Motor neuron (in vitro differentiated cells): ENCODE results near the gene NDUFA3. TPM values are rescaled to one million over a fixed set of nuclear protein-coding genes. Genes with fewer than 3 reads are reported as not detected.

Experiments
- ATAC-seq, 8 experiments: fragments of 200-7000 bp; cut with Tn5 transposase; replicated peaks in 6 of 8; 2 replicates each; pipeline ENCODE4 v1.8.0; 2021; ENCODE audit warnings: mild to moderate bottlenecking in 8 of 8, moderate library complexity in 8 of 8
- H3K27ac ChIP-seq, 2 donors: fragments of 250-450 bp; sonication (Bioruptor Pico); 2 replicates each; pipeline ENCODE4 v1.9.0; 2021; ENCODE audit warnings: antibody characterized with exemption in 2 of 2, mild to moderate bottlenecking in 2 of 2, moderate library complexity in 1 of 2
- H3K4me1 ChIP-seq, 2 donors: fragments of 250-450 bp; sonication (Bioruptor Pico); replicated peaks in 1 of 2; 2 replicates each; pipeline ENCODE4 v1.6.1; 2021; ENCODE audit warnings: antibody characterized with exemption in 2 of 2, mild to moderate bottlenecking in 2 of 2, moderate library complexity in 1 of 2
- H3K4me3 ChIP-seq, 5 donors: fragments of 250-450 bp; sonication (Bioruptor Pico); 2 replicates each; pipeline ENCODE4 v1.9.0; 2021; ENCODE audit warnings: antibody characterized with exemption in 5 of 5, mild to moderate bottlenecking in 5 of 5, moderate library complexity in 4 of 5
- WGBS, 10 experiments: fragments of 450-650 bp; shearing (Covaris generic); methylation state at CpG; one replicate each; pipeline ENCODE4 v1.0.0; 2022; 5-methylcytosine and 5-hydroxymethylcytosine counted together
- in situ Hi-C, 9 experiments: fragments of 400-800 bp; cut with MboI; loops; one replicate each; pipeline ENCODE4 v1.15.0; 2021; ENCODE audit warnings: low sequenced_read_pairs in 9 of 9, low pct_unique_long_range_greater_than_20kb in 2 of 9; ENCODE audit not compliant: unreplicated experiment in 9 of 9
- total RNA-seq, 8 experiments: library from RNA; unstranded; fragments of 300-600 nt; gene quantifications; 2 replicates each; pipeline versions ENCODE4 v1.2.3 to v1.2.4, GENCODE V29; 2022

Gene NDUFA3
- total RNA-seq, 8 experiments from 2014 or later, result 188 to 271 (median 210) TPM

- WGBS, 10 experiments, result 0 to 80% (median 58%) methylated on average over 1 to 2 of the region's 2 CpGs; no CpG with 5 or more reads in 6 of the 10 experiments
- no peak overlapping the region for H3K4me3 ChIP-seq
- ATAC-seq, result no peak
- in situ Hi-C loops, result no loop called here
- H3K27ac ChIP-seq, result no peak overlapping the region
- H3K4me1 ChIP-seq, result peaks cover 6 to 8% of the 10 kb centered on the region in 2 donors
Measured at GRCh38 chr19:54133957-54134590, 31.4 kb downstream of the NDUFA3 start.

- Histone ChIP-seq H3K4me1 (peaks cover 8 to 10% of the 10 kb centered on the region in 2 donors), H3K27ac (no peak overlapping the region), H3K4me3 (peak overlapping the region; percentile 31 to 43 (median 39))
- ATAC-seq, result peak in 2 of 8 experiments; percentile 0 to 1
- 0 to 5% (median 1%) methylated on average over 2 to 14 of the region's 30 CpGs; no CpG with 5 or more reads in 2 of the 10 experiments for WGBS, 10 experiments
- in situ Hi-C loops, result no loop called here
Measured at GRCh38 chr19:54136086-54136863, 33.6 kb downstream of the NDUFA3 start.

GRCh38 chr19:54136864-54137698 lies 34.4 kb downstream of the NDUFA3 start:
- 0 to 5% (median 0%) methylated on average over 1 to 13 of the region's 46 CpGs; no CpG with 5 or more reads in 5 of the 10 experiments for WGBS, 10 experiments

GRCh38 chr19:54137699-54138488 lies 35.2 kb downstream of the NDUFA3 start, which contains the start of gene CNOT3:
TSS of gene CNOT3 (plus strand) at chr19:54137762. CDS start at chr19:54142979, 5,217 bp downstream.
- peaks cover 8 to 10% of the 10 kb centered on the region in 2 donors for H3K4me1 ChIP-seq
- ATAC-seq, result no peak
- H3K27ac ChIP-seq, result peak within 1 kb of the TSS; percentile 95 to 98
- peak within 1 kb of the TSS; percentile 86 to 100 (median 91) for H3K4me3 ChIP-seq
- WGBS, 10 experiments, result no CpG with 5 or more reads among the region's 103 CpGs
- in situ Hi-C loops, result no loop called here

More at GRCh38 chr19:54136864-54137698, 34.4 kb downstream of the NDUFA3 start:
- Histone ChIP-seq H3K4me1 (peaks cover 8 to 10% of the 10 kb centered on the region in 2 donors), H3K27ac (peak overlapping the region in 1 of 2 donors; percentile 98), H3K4me3 (peak overlapping the region; percentile 86 to 100 (median 91))
- in situ Hi-C loops, result no loop called here
- ATAC-seq, result peak; percentile 73 to 89 (median 87)

- no peak for ATAC-seq
- 12 to 89% methylated on average over 8 of the region's 31 CpGs; no CpG with 5 or more reads in 8 of the 10 experiments for WGBS, 10 experiments
- Histone ChIP-seq H3K4me1 (peaks cover 8 to 10% of the 10 kb centered on the region in 2 donors), H3K4me3 (peak overlapping the region; percentile 86 to 100 (median 91)), H3K27ac (peak overlapping the region; percentile 95 to 98)
- in situ Hi-C loops, result no loop called here
Measured at GRCh38 chr19:54138489-54139256, 36.0 kb downstream of the NDUFA3 start.

GRCh38 chr19:54141356-54141755 lies 38.7 kb downstream of the NDUFA3 start:
- Histone ChIP-seq H3K4me3 (no peak overlapping the region), H3K27ac (no peak overlapping the region), H3K4me1 (peaks cover 3 to 10% of the 10 kb centered on the region in 2 donors)
- 0 to 100% (median 93%) methylated on average over 1 to 3 of the region's 3 CpGs; no CpG with 5 or more reads in 5 of the 10 experiments for WGBS, 10 experiments
- in situ Hi-C loops, result no loop called here
- ATAC-seq, result peak in 2 of 8 experiments; percentile 3 to 9

- H3K27ac ChIP-seq, result no peak overlapping the region
- WGBS, 10 experiments, result 40 to 96% (median 88%) methylated on average over 1 to 6 of the region's 7 CpGs; no CpG with 5 or more reads in 5 of the 10 experiments
- H3K4me3 ChIP-seq, result no peak overlapping the region
- in situ Hi-C loops, result no loop called here
- peaks cover 3 to 10% of the 10 kb centered on the region in 2 donors for H3K4me1 ChIP-seq
- no peak for ATAC-seq
Measured at GRCh38 chr19:54142166-54142780, 39.6 kb downstream of the NDUFA3 start.

- Histone ChIP-seq H3K4me3 (no peak overlapping the region), H3K4me1 (no peaks in the 10 kb centered on the region), H3K27ac (no peak overlapping the region)
- WGBS, 10 experiments, result 89 to 100% (median 95%) methylated on average over 1 to 14 of the region's 28 CpGs; no CpG with 5 or more reads in 4 of the 10 experiments
- in situ Hi-C loops, result no loop called here
- no peak for ATAC-seq
Measured at GRCh38 chr19:54145541-54146158, 43.0 kb downstream of the NDUFA3 start.

GRCh38 chr19:54147676-54148075 lies 45.0 kb downstream of the NDUFA3 start:
- in situ Hi-C loops, result no loop called here
- Histone ChIP-seq H3K27ac (no peak overlapping the region), H3K4me3 (no peak overlapping the region), H3K4me1 (no peaks in the 10 kb centered on the region)
- 83 to 100% (median 100%) methylated on average over 1 to 3 of the region's 3 CpGs; no CpG with 5 or more reads in 7 of the 10 experiments for WGBS, 10 experiments
- no peak for ATAC-seq

- ATAC-seq, result peak in 2 of 8 experiments; percentile 12 to 21
- in situ Hi-C loops, result no loop called here
Measured at GRCh38 chr19:54148158-54148557, 45.5 kb downstream of the NDUFA3 start.

More at GRCh38 chr19:54148158-54148557, 45.5 kb downstream of the NDUFA3 start:
- Histone ChIP-seq H3K4me3 (no peak overlapping the region), H3K27ac (no peak overlapping the region), H3K4me1 (no peaks in the 10 kb centered on the region)
- WGBS, 10 experiments, result no CpG with 5 or more reads among the region's 19 CpGs
